VCaP (cell line): Measurements from ENCODE around the gene NAALADL2.

Source experiments
- H3K27ac ChIP-seq: fragments of 450-650 bp; 2 replicates; pipeline ENCODE4 v1.5.1; 2017
- CTCF ChIP-seq: fragments of 450-650 bp; conservative IDR thresholded peaks from 2 replicates; pipeline ENCODE4 v1.5.1; 2017; ENCODE audit warnings: mild to moderate bottlenecking, moderate library complexity

Gene NAALADL2

GRCh38 chr3:175029828-175030227, 170.7 kb downstream of the NAALADL2 start:
- TF ChIP-seq CTCF: no peak
- no peak overlapping the region for H3K27ac ChIP-seq

GRCh38 chr3:175039875-175040274, 180.7 kb downstream of the NAALADL2 start:
- no peak for TF ChIP-seq CTCF
- H3K27ac ChIP-seq: no peak overlapping the region

GRCh38 chr3:175041369-175041768, 182.2 kb downstream of the NAALADL2 start:
- TF ChIP-seq CTCF: no peak
- no peak overlapping the region for H3K27ac ChIP-seq

GRCh38 chr3:175046601-175047000, 187.5 kb downstream of the NAALADL2 start:
- no peak for TF ChIP-seq CTCF
- H3K27ac ChIP-seq: no peak overlapping the region

GRCh38 chr3:175047786-175048185, 188.7 kb downstream of the NAALADL2 start:
- no peak for TF ChIP-seq CTCF

GRCh38 chr3:175057401-175057800, 198.3 kb downstream of the NAALADL2 start:
- no peak overlapping the region for H3K27ac ChIP-seq
- TF ChIP-seq CTCF: no peak

More at GRCh38 chr3:175047786-175048185, 188.7 kb downstream of the NAALADL2 start:
- no peak overlapping the region for H3K27ac ChIP-seq

- no peak for TF ChIP-seq CTCF
- H3K27ac ChIP-seq: peak overlapping the region; percentile 74
These were observed 200.7 kb downstream of the NAALADL2 start for GRCh38 chr3:175059788-175060187.

GRCh38 chr3:175065497-175065896, 206.4 kb downstream of the NAALADL2 start:
- TF ChIP-seq CTCF: no peak

More at GRCh38 chr3:175065497-175065896, 206.4 kb downstream of the NAALADL2 start:
- no peak overlapping the region for H3K27ac ChIP-seq
